Gastrocnemius medialis (tissue), 4 donors: ENCODE results near the gene ACTL6B. TPM values are rescaled to one million over a fixed set of nuclear protein-coding genes. Genes with fewer than 3 reads are reported as not detected.

Source experiments
- ATAC-seq, 2 donors: fragments of 150-250 bp; one replicate each; pipeline ENCODE4 v1.9.1; 2016
- DNase-seq, 2 donors: peaks; one replicate each; pipeline ENCODE4 v3.0.0-alpha.2; 2019
- H3K27ac ChIP-seq, 4 donors: fragments of 200-600 bp; sonication (generic); 1 replicate in 1 of 4; 2 replicates in 3 of 4; pipeline ENCODE4 v1.5.1; 2016 to 2018; ENCODE audit warnings: mild to moderate bottlenecking in 2 of 4, moderate library complexity in 1 of 4
- H3K27me3 ChIP-seq, 3 donors: fragments of 200-600 bp; sonication (generic) in 2 of 3; 1 replicate in 1 of 3; 2 replicates in 2 of 3; pipeline versions ENCODE4 v1.5.1 to v1.6.0; 2016 to 2019; ENCODE audit warnings: mild to moderate bottlenecking in 1 of 3, moderate library complexity in 1 of 3
- H3K36me3 ChIP-seq, 2 donors: fragments of 200-600 bp; sonication (generic) in 1 of 2; one replicate each; pipeline ENCODE4 v1.5.1; 2017 to 2018
- H3K4me1 ChIP-seq, 2 donors: fragments of 200-600 bp; sonication (generic) in 1 of 2; one replicate each; pipeline ENCODE4 v1.5.1; 2016 to 2017; ENCODE audit warnings: mild to moderate bottlenecking in 2 of 2
- H3K4me3 ChIP-seq, 4 donors: fragments of 200-600 bp; sonication (generic) in 3 of 4; 1 replicate in 1 of 4; 2 replicates in 3 of 4; pipeline ENCODE4 v1.5.1; 2016 to 2019; ENCODE audit warnings: mild to moderate bottlenecking in 2 of 4
- H3K9me3 ChIP-seq, 3 donors: fragments of 200-600 bp; sonication (generic) in 2 of 3; 1 replicate in 1 of 3; 2 replicates in 2 of 3; pipeline ENCODE4 v1.5.1; 2016 to 2019
- POLR2A ChIP-seq, 2 donors: fragments of 450-650 bp; IDR thresholded peaks; one replicate each; pipeline ENCODE4 v1.6.1; 2017; ENCODE audit warnings: antibody characterized with exemption in 2 of 2, mild to moderate bottlenecking in 2 of 2, moderate library complexity in 2 of 2
- in situ Hi-C, 4 donors: fragments of 200-750 bp; cut with MboI; loops; one replicate each; pipeline versions ENCODE4 v1.15.0 to v1.8.0; 2017; ENCODE audit warnings: low sequenced_read_pairs in 4 of 4
- intact Hi-C: fragments of 100-400 bp; cut with DNase I; formaldehyde crosslinking; loops from one replicate; pipeline ENCODE4 v1.15.1; 2023; ENCODE audit warnings: low total_unique reads
- total RNA-seq, 4 donors: library from RNA; depleted of rRNA; stranded (reverse); fragments of >200 nt; gene quantifications; one replicate each; pipeline versions ENCODE4 v1.1.0 to v1.2.3, GENCODE V29; 2016
- TF ChIP-seq, protein P1 (sequence below), 5 experiments: fragments of 450-650 bp in 3 of 5; fragments of 200-600 bp in 2 of 5; sonication (generic) in 2 of 5; IDR thresholded peaks in 4 of 5; conservative IDR thresholded peaks in 1 of 5; 1 replicate in 4 of 5; 2 replicates in 1 of 5; pipeline ENCODE4 v1.5.1; 2016 to 2019; ENCODE audit warnings: antibody characterized with exemption in 5 of 5, mild to moderate bottlenecking in 3 of 5, moderate library complexity in 3 of 5

The ACTL6B gene
- total RNA-seq, 4 donors from 2014 or later, result not detected

DNA sequence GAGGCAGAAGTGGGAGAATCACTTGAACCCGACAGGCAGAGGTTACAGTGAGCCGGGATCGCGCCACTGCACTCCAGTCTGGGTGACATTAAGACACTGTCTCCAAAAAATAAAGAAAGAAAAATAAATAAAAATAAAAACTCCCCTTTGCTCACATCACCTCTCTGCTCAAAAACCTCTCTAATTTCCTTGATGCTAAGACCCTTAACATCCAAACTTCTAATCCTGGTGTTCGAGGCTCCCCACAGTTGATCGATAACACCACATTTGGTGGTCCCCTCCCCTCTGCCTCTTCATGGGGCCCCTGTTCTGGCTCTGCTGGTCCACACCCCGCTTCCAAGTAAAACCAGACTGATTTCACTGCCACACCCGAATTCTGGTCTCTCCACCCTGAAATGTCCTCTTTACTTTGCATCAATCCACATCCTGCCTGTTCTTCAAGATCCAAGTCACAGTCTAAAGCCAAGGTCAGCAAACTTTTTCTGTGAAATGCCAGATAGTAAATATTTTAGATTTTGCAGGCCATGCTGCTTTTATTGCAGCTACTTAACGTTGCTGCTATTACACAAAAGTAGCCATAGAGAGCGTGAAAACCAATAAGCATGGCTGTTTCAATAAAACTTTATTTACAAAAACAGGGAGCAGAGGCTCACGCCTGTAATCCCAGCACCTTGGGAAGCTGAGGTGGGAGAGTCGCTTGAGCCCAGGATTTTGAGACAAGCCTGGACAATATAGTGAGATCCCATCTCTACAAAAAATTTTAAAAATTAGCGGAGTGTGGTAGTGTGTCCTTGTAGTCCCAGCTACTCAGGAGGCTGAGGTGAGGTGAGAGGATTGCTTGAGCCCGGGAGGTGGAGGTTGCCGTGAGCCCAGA is 32.1 kb downstream of the ACTL6B start:
- Histone ChIP-seq H3K4me3 (no peak overlapping the region), H3K36me3 (no peaks in the 10 kb centered on the region), H3K4me1 (peaks cover 3% of the 10 kb centered on the region in 2 donors), H3K27ac (no peak overlapping the region), H3K9me3 (no peaks in the 10 kb centered on the region), H3K27me3 (peaks cover 5 to 15% (median 13%) of the 10 kb centered on the region in 3 donors)
- DNase-seq (no peak), ATAC-seq (no peak)
- TF ChIP-seq, protein P1, sequence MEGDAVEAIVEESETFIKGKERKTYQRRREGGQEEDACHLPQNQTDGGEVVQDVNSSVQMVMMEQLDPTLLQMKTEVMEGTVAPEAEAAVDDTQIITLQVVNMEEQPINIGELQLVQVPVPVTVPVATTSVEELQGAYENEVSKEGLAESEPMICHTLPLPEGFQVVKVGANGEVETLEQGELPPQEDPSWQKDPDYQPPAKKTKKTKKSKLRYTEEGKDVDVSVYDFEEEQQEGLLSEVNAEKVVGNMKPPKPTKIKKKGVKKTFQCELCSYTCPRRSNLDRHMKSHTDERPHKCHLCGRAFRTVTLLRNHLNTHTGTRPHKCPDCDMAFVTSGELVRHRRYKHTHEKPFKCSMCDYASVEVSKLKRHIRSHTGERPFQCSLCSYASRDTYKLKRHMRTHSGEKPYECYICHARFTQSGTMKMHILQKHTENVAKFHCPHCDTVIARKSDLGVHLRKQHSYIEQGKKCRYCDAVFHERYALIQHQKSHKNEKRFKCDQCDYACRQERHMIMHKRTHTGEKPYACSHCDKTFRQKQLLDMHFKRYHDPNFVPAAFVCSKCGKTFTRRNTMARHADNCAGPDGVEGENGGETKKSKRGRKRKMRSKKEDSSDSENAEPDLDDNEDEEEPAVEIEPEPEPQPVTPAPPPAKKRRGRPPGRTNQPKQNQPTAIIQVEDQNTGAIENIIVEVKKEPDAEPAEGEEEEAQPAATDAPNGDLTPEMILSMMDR (IDR thresholded peaks at IDR 0.05 in 4 of 5, conservative IDR thresholded peaks at IDR 0.05 in 1 of 5), result no peak
- TF ChIP-seq POLR2A (IDR thresholded peaks at IDR 0.05), result no peak
- intact Hi-C loops, result no loop called here
- in situ Hi-C loops, result no loop called here

- in situ Hi-C loops (no loop called here), intact Hi-C loops (no loop called here)
- Histone ChIP-seq H3K4me1 (no peaks in the 10 kb centered on the region), H3K4me3 (no peak overlapping the region), H3K27me3 (peaks cover 0 to 9% (median 4%) of the 10 kb centered on the region in 3 donors), H3K27ac (no peak overlapping the region), H3K9me3 (no peaks in the 10 kb centered on the region), H3K36me3 (no peaks in the 10 kb centered on the region)
- TF ChIP-seq, protein P1 (IDR thresholded peaks at IDR 0.05 in 4 of 5, conservative IDR thresholded peaks at IDR 0.05 in 1 of 5), result no peak
- TF ChIP-seq POLR2A (IDR thresholded peaks at IDR 0.05), result no peak
- DNase-seq, result no peak
- no peak for ATAC-seq
Observed at GRCh38 chr7:100621554-100621953, 34.7 kb downstream of the ACTL6B start.

DNA sequence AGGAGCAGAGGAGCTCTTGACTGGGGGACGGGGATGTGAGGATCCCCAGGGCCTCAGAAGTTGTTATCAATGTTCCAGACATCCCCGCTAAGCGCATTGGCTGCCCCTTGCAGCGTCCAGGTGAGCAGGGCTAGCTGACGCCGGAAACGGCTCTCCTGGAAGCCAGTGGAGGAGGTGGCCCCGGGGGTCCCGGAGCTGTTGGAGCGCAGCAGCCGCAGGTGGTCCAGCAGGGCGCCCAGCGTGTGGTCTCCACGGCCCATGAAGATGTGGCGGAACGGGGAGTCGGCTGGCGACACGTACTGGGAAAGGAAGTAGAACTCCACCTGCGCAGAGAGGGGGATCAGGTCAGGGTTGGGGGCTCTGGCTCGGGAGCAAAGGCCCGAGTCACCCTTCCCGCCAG is 35.4 kb downstream of the ACTL6B start:
- Histone ChIP-seq H3K27me3 (peaks cover 0 to 3% (median 2%) of the 10 kb centered on the region in 3 donors), H3K36me3 (no peaks in the 10 kb centered on the region), H3K27ac (no peak overlapping the region), H3K4me1 (no peaks in the 10 kb centered on the region), H3K4me3 (no peak overlapping the region), H3K9me3 (no peaks in the 10 kb centered on the region)
- intact Hi-C loops, result no loop called here
- no peak for TF ChIP-seq POLR2A (IDR thresholded peaks at IDR 0.05)
- TF ChIP-seq, protein P1 (IDR thresholded peaks at IDR 0.05 in 4 of 5, conservative IDR thresholded peaks at IDR 0.05 in 1 of 5), result no peak
- in situ Hi-C loops, result no loop called here
- ATAC-seq (no peak), DNase-seq (no peak)

- DNase-seq (no peak), ATAC-seq (no peak)
- Histone ChIP-seq H3K4me3 (no peak overlapping the region), H3K36me3 (no peaks in the 10 kb centered on the region), H3K9me3 (no peaks in the 10 kb centered on the region), H3K4me1 (no peaks in the 10 kb centered on the region), H3K27ac (no peak overlapping the region), H3K27me3 (no peaks in the 10 kb centered on the region)
- intact Hi-C loops, result no loop called here
- in situ Hi-C loops, result no loop called here
- TF ChIP-seq, protein P1 (IDR thresholded peaks at IDR 0.05 in 4 of 5, conservative IDR thresholded peaks at IDR 0.05 in 1 of 5), result no peak
- no peak for TF ChIP-seq POLR2A (IDR thresholded peaks at IDR 0.05)
Observed at GRCh38 chr7:100620239-100620638, 36.0 kb downstream of the ACTL6B start.
